GM19099 (cell line): ENCODE results near the gene EXOC8.
A peak's percentile ranks its signal among the peaks of the same experiment; 100 is the strongest.

Source experiments
- POLR2A ChIP-seq: IDR thresholded peaks from 3 replicates; pipeline ENCODE4 v1.6.1; 2011; ENCODE audit warnings: low read depth; ENCODE audit not compliant: insufficient read length; ENCODE audit errors: extremely low read depth

Gene EXOC8

DNA sequence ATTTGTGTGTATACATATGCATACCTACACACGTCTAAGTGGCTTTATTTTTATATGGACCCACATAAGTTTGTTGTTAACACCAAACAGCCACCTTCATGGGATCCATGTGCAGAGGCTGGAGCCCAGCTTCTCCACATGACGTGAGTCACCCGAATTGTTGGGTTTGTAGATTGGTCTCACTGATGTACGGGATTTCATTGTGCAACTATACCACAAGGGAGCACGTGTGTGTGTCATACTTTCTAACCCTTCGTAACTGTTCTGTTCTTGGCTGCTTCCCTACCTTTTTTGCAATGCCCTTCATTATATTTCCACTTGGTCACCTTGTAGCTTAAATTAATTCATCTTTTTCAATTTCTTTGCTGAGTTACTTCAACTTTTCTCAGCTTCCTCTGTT is 21.5 kb upstream of the EXOC8 start:
- TF ChIP-seq POLR2A, result no peak

DNA sequence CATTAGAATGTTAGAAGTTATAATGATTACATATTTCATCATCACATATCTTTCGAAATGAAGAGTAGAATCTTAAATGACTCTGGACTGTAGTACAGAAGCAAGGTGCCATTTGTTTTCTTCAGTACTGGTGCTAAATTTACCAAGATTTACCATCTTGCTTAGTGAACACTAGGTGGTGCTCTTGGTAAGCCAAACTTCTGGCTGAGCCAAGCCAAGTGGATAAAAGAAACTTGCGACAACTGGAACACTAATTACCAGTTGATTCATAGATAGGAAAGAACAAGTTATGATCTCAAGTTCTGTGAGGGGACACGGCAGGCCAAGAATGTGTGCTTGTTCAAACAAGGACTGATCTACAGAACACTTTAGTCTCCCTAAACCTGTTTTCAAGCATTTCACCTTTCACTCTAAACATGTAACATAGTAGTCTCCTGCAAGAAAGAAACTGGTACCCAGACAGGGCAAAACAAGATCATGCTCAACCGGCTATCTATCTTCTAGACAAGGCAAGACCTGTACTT is 20.2 kb upstream of the EXOC8 start:
- no peak for TF ChIP-seq POLR2A

- no peak for TF ChIP-seq POLR2A
Measured at GRCh38 chr1:231357187-231357772, 19.6 kb upstream of the EXOC8 start.

DNA sequence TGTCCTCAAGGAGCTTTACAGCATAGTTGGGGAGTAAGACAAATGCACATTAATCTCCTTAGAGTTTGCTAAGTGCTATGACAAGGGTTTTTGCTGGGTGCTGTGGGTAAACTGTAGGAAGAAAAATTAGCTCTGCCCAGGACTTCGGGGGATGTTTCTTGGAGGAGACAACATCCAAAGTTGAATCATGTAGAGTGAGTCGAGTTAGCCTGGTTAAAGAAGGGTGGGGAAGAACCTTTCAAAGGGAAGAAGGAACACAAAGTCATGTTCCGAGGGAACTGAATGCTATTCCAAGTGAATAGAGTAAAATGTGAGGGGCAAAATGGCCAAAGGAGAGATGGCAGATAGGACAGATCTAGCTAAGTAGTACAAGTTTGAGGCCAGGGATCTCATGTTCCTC is 17.5 kb upstream of the EXOC8 start:
- no peak for TF ChIP-seq POLR2A

- no peak for TF ChIP-seq POLR2A
Measured at GRCh38 chr1:231354330-231355020, 16.8 kb upstream of the EXOC8 start.

- no peak for TF ChIP-seq POLR2A
Measured at GRCh38 chr1:231353086-231353485, 15.4 kb upstream of the EXOC8 start.

- no peak for TF ChIP-seq POLR2A
Measured at GRCh38 chr1:231351816-231352215, 14.2 kb upstream of the EXOC8 start.

DNA sequence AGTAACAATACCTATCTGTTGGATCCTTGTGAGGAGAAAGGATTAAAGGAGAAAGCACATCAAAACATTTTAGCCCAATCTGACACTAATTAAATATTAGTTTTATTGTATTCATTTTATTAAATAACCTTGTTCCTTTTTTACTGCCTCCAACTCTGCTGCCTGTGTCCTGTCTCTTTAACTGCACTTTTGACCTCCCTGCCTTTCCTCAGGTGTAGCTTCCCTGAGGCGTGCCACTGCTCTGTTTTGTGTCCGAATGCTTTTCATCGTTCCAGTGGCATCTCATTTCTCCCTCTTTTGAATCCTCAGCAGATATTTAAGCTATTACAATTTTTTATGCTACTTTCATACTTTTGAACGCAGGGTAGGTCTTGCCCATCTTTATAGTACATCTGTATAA is 10.8 kb upstream of the EXOC8 start:
- TF ChIP-seq POLR2A, result no peak

- TF ChIP-seq POLR2A, result no peak
Measured at GRCh38 chr1:231347961-231348360, 10.3 kb upstream of the EXOC8 start.

GRCh38 chr1:231340328-231341013 is 2.8 kb upstream of the EXOC8 start:
- TF ChIP-seq POLR2A, result no peak

DNA sequence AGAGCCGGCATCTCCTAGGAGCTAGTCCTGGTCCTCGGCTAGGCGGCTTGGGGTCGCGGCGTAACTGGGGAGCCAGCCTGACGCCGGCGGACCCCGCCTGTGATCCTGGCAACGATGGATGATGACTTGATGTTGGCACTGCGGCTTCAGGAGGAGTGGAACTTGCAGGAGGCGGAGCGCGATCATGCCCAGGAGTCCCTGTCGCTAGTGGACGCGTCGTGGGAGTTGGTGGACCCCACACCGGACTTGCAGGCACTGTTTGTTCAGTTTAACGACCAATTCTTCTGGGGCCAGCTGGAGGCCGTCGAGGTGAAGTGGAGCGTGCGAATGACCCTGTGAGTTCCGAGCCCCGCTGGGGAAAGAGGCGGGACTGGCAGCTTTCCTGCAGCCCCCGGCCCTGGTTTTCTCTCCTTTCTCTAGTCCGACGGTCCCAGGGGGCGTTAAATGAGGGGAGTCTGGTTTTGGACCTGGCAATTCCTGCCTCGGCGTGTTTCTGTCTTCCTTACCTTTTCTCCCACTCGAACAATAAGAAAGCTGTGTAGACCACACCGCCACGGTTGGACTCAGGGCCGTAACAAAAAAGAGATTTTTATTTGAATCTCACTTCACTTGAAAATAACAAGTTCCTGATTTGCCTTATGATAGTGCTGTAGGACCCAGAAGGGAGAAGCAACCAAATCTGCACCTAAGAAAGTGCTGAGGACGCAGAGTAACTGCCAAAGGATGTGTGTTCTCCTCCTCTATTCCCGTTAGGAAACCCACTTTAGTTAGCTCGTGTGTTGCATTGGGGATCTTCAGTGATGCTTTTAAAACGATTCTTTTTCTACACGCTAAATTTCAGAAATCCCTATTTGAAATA is 847 bp upstream of the EXOC8 start, which contains the start of gene SPRTN:
Gene SPRTN, plus strand, starts transcription at position 24 of the 859 bp plus-strand sequence. Its CDS starts 91 bp downstream, at position 115.
- peak; percentile 53 for TF ChIP-seq POLR2A

GRCh38 chr1:231337043-231337471 is 595 bp downstream of the EXOC8 start:
- no peak for TF ChIP-seq POLR2A

DNA sequence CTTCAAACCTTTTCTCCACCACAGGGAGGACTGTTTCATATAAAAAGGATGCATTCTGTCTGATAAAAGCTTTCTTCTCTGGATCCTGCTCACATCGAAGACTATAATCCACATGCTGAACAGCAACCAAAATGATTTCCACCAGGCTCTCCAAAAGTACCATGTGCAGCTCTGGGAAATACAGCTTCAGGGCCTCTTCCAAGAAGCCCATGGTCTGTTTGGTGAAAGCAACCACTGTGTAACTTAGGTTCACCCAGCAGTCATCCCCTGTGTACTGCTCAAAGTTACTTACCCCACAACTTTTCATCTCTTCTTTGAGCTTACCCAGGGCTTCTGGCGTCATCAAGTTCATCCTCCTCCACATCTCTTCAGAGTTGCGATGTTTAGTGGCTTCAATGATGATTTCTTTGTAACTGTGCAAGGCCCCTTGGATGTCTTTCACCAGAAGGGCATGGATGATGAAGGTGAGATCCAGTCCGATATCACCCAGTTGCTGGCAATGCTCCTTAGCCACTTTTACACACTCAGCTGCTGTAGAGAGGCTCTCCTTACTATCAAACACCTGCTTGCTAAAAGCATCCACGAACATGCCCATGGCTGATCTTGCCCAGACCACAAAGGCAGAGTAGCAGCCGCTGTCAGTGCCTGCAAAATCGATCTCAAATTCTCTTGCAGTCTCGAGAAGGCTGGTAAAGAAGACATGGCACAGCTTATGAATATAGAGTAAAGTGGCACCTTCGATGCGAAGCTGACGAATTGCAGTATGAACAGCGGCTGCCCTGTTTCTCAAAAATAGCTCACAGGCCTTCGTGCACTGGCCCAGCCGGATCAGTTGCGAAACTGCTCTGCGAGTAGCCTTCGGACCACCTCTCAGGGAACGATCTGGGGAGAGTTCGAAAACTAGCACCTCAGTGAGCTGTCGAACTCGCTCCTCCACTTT is 1.7 kb downstream of the EXOC8 start:
- TF ChIP-seq POLR2A, result no peak

GRCh38 chr1:231334952-231335351 is 2.7 kb downstream of the EXOC8 start:
- no peak for TF ChIP-seq POLR2A
